A549 (cell line): ENCODE data around the gene C1orf115. TPM values are rescaled to one million over a fixed set of nuclear protein-coding genes. Genes with fewer than 3 reads are reported as not detected.

ENCODE experiments used
- ATAC-seq, 2 experiments: fragments of 200-7000 bp in 1 of 2; fragments of >200 bp in 1 of 2; cut with Nextera tagmentation in 1 of 2; cut with Tn5 transposase in 1 of 2; 3 replicates each; pipeline versions ENCODE4 v1.8.0 to v1.9.1; 2018 to 2020; ENCODE audit warnings: mild to moderate bottlenecking in 1 of 2, moderate library complexity in 1 of 2
- CTCF ChIA-PET: fragments of 300-600 bp; sonication (Branson Sonifier 250); formaldehyde crosslinking; extraction: SDS; loops from one replicate; lab custom pipeline; 2021; ENCODE audit warnings: antibody characterized with exemption, inconsistent platforms; lab: Yijun Ruan, JAX
- POLR2A ChIA-PET: fragments of 350-600 bp; formaldehyde crosslinking; extraction: SDS; loops from one replicate; lab custom pipeline; 2021; ENCODE audit warnings: antibody characterized with exemption, inconsistent platforms; lab: Yijun Ruan, JAX
- DNase-seq, 2 experiments: peaks; one replicate each; pipeline versions ENCODE4 v3.0.0 to v3.0.0-alpha.2; 2011 to 2016; ENCODE audit warnings: low read depth in 1 of 2, low spot score in 1 of 2
- FAIRE-seq: peaks from 2 replicates; lab custom pipeline; 2011; peaks lifted over from hg19 to GRCh38; lab: Jason Lieb, UNC
- H3K27ac ChIP-seq, 2 experiments: fragments of >200 bp; sonication (Bioruptor Twin); formaldehyde crosslinking; 3 replicates each; pipeline ENCODE4 v1.5.1; 2016 to 2017
- H3K4me1 ChIP-seq: fragments of >200 bp; sonication (Bioruptor Twin); formaldehyde crosslinking; 3 replicates; pipeline ENCODE4 v1.6.1; 2016
- H3K4me2 ChIP-seq: fragments of >200 bp; sonication (Bioruptor Twin); formaldehyde crosslinking; 3 replicates; pipeline ENCODE4 v1.6.1; 2016
- H3K4me3 ChIP-seq: fragments of >200 bp; sonication (Bioruptor Twin); formaldehyde crosslinking; 3 replicates; pipeline ENCODE4 v1.5.1; 2016
- H3K9me3 ChIP-seq: fragments of >200 bp; sonication (Bioruptor Twin); formaldehyde crosslinking; 3 replicates; pipeline ENCODE4 v1.6.1; 2016
- CTCF ChIP-seq: fragments of >200 bp; sonication (Bioruptor Twin); formaldehyde crosslinking; IDR thresholded peaks from 3 replicates; pipeline ENCODE4 v1.5.1; 2016
- ELK1 ChIP-seq: fragments of 150-350 bp; IDR thresholded peaks from 2 replicates; pipeline ENCODE4 v1.6.1; 2014; ENCODE audit warnings: low read depth, mild to moderate bottlenecking, low read length
- EP300 ChIP-seq, 2 experiments: fragments of >200 bp; sonication (Bioruptor Twin); formaldehyde crosslinking; IDR thresholded peaks; 2 replicates in 1 of 2; 3 replicates in 1 of 2; pipeline ENCODE4 v1.6.1; 2016 to 2017
- HOXB5 ChIP-seq: fragments of 250-450 bp; sonication (Bioruptor Pico); IDR thresholded peaks from 2 replicates; pipeline ENCODE4 v1.5.0; 2020; ENCODE audit warnings: mild to moderate bottlenecking, moderate library complexity
- NR3C1 ChIP-seq: fragments of >200 bp; sonication (Bioruptor Twin); formaldehyde crosslinking; IDR thresholded peaks from 3 replicates; pipeline ENCODE4 v1.6.1; 2017
- POLR2A ChIP-seq: IDR thresholded peaks from 2 replicates; pipeline ENCODE4 v1.6.1; 2012; ENCODE audit warnings: mild to moderate bottlenecking, low read length
- POLR2AphosphoS2 ChIP-seq: conservative IDR thresholded peaks from 2 replicates; pipeline ENCODE4 v1.6.1; 2012; ENCODE audit warnings: low read length, improper control_type of control experiment, inconsistent platforms
- SMC3 ChIP-seq: fragments of >200 bp; sonication (Bioruptor Twin); formaldehyde crosslinking; IDR thresholded peaks from 3 replicates; pipeline ENCODE4 v1.6.1; 2018; ENCODE audit warnings: inconsistent platforms
- TFCP2L1 ChIP-seq: fragments of 250-450 bp; sonication (Bioruptor Pico); IDR thresholded peaks from 2 replicates; pipeline ENCODE4 v1.5.0; 2021; ENCODE audit warnings: mild to moderate bottlenecking
- TP53 ChIP-seq: fragments of 250-450 bp; sonication (Bioruptor Pico); IDR thresholded peaks from 2 replicates; pipeline ENCODE4 v1.5.0; 2021; ENCODE audit warnings: mild to moderate bottlenecking, moderate library complexity
- ZNF302 ChIP-seq: fragments of 250-450 bp; sonication (Bioruptor Pico); IDR thresholded peaks from 2 replicates; pipeline ENCODE4 v1.9.0; 2021; ENCODE audit warnings: inconsistent platforms, mild to moderate bottlenecking, moderate library complexity
- WGBS: methylation state at CpG from one replicate; pipeline ENCODE4 v1.1.6; 2017; ENCODE audit errors: missing lambda C conversion rate; 5-methylcytosine and 5-hydroxymethylcytosine counted together
- polyA plus RNA-seq, 4 experiments: library from polyadenylated mRNA; depleted of rRNA in 3 of 4; stranded (reverse); fragments of >200 nt; fragmentation: RNase III in 1 of 4; extraction: RNeasy Plus Mini Kit Qiagen cat#74134 plus additional on column Dnase treatment in 1 of 4; gene quantifications; 2 replicates in 3 of 4; 3 replicates in 1 of 4; pipeline ENCODE4 v1.2.3, GENCODE V29; 2011 to 2017

The C1orf115 gene
- polyA plus RNA-seq, 2 of the 4 experiments (the other 2 are of a cell fraction): 6.4 to 7.5 TPM

- FAIRE-seq: no peak
- ATAC-seq: no peak
- no peak overlapping the region for H3K4me3 ChIP-seq
- WGBS: 79% methylated on average over 6 of the region's 6 CpGs
- DNase-seq: no peak
- POLR2A ChIA-PET: no interaction called here
- 0 out of 3 replicates have a peak, but pooled peaks cover under 1% of the 10 kb centered on the region for H3K9me3 ChIP-seq
- H3K4me1 ChIP-seq: peaks cover 9% of the 10 kb centered on the region
- CTCF ChIA-PET: interaction anchor here (1.0 to 4.2 kb wide), 4 partner anchors 18 to 79 kb away, joined by 3 to 20 read pairs (median 4); partner anchors contain the start of gene MTARC2
- TF ChIP-seq POLR2AphosphoS2: no peak
- no peak overlapping the region for H3K4me2 ChIP-seq
- H3K27ac ChIP-seq: no peak overlapping the region
These were observed 7.2 kb downstream of the C1orf115 start for GRCh38 chr1:220697326-220697725.

GRCh38 chr1:220698607-220699016 lies 8.4 kb downstream of the C1orf115 start:
- Histone ChIP-seq H3K4me1 (peaks cover 9% of the 10 kb centered on the region), H3K4me2 (peak overlapping the region; percentile 52; the same call in 2 of the 3 replicates), H3K27ac (0 out of 6 replicates have a peak overlapping the region, but pooled peaks of 1 of the 2 experiments have one; percentile 26), H3K4me3 (no peak overlapping the region), H3K9me3 (0 out of 3 replicates have a peak, but pooled peaks cover 4% of the 10 kb centered on the region)
- CTCF ChIA-PET: interaction anchor here (1.0 to 5.9 kb wide), 4 partner anchors 8 to 77 kb away, joined by 3 to 20 read pairs (median 12); no protein-coding TSS in a partner anchor
- no peak for FAIRE-seq
- no peak; a peak in 1 of 6 replicates for ATAC-seq
- TF ChIP-seq CTCF (no peak), EP300 (IDR thresholded peaks at IDR 0.05) (no peak), ZNF302 (CRISPR knock-in tag) (no peak)
- DNase-seq: no peak
- POLR2A ChIA-PET: no interaction called here
- 44% methylated on average over 5 of the region's 5 CpGs for WGBS

- no peak overlapping the region for H3K27ac ChIP-seq
- 62% methylated on average over 3 of the region's 3 CpGs for WGBS
- H3K4me3 ChIP-seq: no peak overlapping the region
- 0 out of 3 replicates have a peak, but pooled peaks cover 4% of the 10 kb centered on the region for H3K9me3 ChIP-seq
- no peak overlapping the region for H3K4me2 ChIP-seq
- ChIA-PET POLR2A (no interaction called here), CTCF (interaction anchor here (1.0 to 5.9 kb wide), 4 partner anchors 8 to 77 kb away, joined by 3 to 20 read pairs (median 12); no protein-coding TSS in a partner anchor)
- no peak for FAIRE-seq
- TF ChIP-seq SMC3: no peak
- H3K4me1 ChIP-seq: peaks cover 9% of the 10 kb centered on the region
- ATAC-seq: no peak
- no peak for DNase-seq
These were observed 8.9 kb downstream of the C1orf115 start for GRCh38 chr1:220699044-220699443.

- ATAC-seq (no peak), DNase-seq (no peak), FAIRE-seq (no peak)
- 73% methylated on average over 2 of the region's 2 CpGs for WGBS
- Histone ChIP-seq H3K4me1 (peaks cover 9% of the 10 kb centered on the region), H3K4me3 (no peak overlapping the region), H3K9me3 (0 out of 3 replicates have a peak, but pooled peaks cover 4% of the 10 kb centered on the region), H3K4me2 (no peak overlapping the region), H3K27ac (no peak overlapping the region)
- POLR2A ChIA-PET: no interaction called here
- TF ChIP-seq NR3C1 (no peak), POLR2AphosphoS2 (no peak), ELK1 (no peak)
- CTCF ChIA-PET: interaction anchor here (1.4 to 5.9 kb wide), 3 partner anchors 10 to 75 kb away, joined by 5 to 20 read pairs (median 20); no protein-coding TSS in a partner anchor
These were observed 10.5 kb downstream of the C1orf115 start for GRCh38 chr1:220700556-220701179.

- no peak for FAIRE-seq
- CTCF ChIA-PET: interaction anchor here (2.3 to 5.9 kb wide), 2 partner anchors 11 to 74 kb away, joined by 11 to 20 read pairs; no protein-coding TSS in a partner anchor
- WGBS: 75% methylated on average over 6 of the region's 6 CpGs
- Histone ChIP-seq H3K27ac (no peak overlapping the region), H3K9me3 (0 out of 3 replicates have a peak, but pooled peaks cover 4% of the 10 kb centered on the region), H3K4me1 (peaks cover 9% of the 10 kb centered on the region), H3K4me2 (no peak overlapping the region), H3K4me3 (no peak overlapping the region)
- ATAC-seq: no peak
- TF ChIP-seq TP53 (CRISPR knock-in tag): no peak
- no peak for TF ChIP-seq POLR2AphosphoS2
- TF ChIP-seq TFCP2L1: no peak
- TF ChIP-seq POLR2A: no peak
- TF ChIP-seq HOXB5: no peak
- no peak for DNase-seq
- POLR2A ChIA-PET: no interaction called here
These were observed 11.8 kb downstream of the C1orf115 start for GRCh38 chr1:220701974-220702373.
